Frontal cortex (tissue), 4 donors: Measurements from ENCODE around the gene NID2. TPM values are rescaled to one million over a fixed set of nuclear protein-coding genes. Genes with fewer than 3 reads are reported as not detected.
A peak's percentile ranks its signal among the peaks of the same experiment; 100 is the strongest.

Source experiments
- DNase-seq, 2 donors: peaks; one replicate each; pipeline ENCODE4 v3.0.0; 2012; ENCODE audit warnings: low spot score in 2 of 2
- FAIRE-seq: peaks from 2 replicates; lab custom pipeline; 2012; peaks lifted over from hg19 to GRCh38; lab: Jason Lieb, UNC
- total RNA-seq: library from RNA; depleted of rRNA; stranded (reverse); fragments of >200 nt; gene quantifications from one replicate; pipeline ENCODE4 v1.2.3, GENCODE V29; 2014
- donor health status: control.
- donor health status: control.
- donor health status: control.

Gene NID2
- 8.2 TPM for total RNA-seq

GRCh38 chr14:52068615-52069306 is at the start of gene NID2:
Gene NID2, minus strand, starts transcription at chr14:52069059. Its CDS starts 65 bp downstream, at chr14:52068994.
- DNase-seq (peak; percentile 71 to 76), FAIRE-seq (no peak)

DNA sequence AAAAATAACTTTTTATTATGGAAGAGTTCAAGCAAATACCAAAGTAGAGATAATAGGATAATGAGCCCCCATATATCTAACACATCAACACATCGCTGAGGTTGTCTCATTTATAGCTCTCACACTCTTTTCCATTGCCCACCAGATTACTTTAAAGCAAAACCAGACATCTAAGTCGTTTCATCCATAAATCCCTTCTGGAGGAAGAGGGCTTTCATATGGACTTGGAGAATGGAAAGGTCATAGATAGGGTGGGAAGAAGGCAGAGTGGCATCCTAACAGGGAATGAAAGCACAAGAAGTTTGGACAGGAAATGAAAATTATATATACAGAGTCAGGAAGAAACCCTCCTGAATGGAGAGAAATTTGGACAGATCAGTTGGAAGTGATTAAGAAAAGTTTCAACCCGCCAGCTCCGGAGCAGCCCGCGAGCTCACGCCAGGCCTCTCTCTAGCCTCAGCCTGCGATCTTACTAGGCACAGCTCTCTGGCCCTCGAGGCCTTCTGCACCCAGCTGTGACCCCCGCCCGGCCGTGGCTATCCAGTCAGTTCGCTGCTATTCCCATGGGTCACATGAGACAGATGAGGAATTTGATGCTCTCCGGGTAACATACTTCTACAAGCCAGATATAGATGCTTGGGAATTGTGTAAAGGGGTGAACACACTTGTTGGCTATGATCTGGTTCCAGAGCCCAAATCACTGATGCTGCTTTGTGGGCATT is 48.4 kb upstream of the NID2 start:
- no peak for FAIRE-seq
- DNase-seq, result no peak

GRCh38 chr14:52115286-52115685 is 46.4 kb upstream of the NID2 start:
- no peak for DNase-seq
- no peak for FAIRE-seq

DNA sequence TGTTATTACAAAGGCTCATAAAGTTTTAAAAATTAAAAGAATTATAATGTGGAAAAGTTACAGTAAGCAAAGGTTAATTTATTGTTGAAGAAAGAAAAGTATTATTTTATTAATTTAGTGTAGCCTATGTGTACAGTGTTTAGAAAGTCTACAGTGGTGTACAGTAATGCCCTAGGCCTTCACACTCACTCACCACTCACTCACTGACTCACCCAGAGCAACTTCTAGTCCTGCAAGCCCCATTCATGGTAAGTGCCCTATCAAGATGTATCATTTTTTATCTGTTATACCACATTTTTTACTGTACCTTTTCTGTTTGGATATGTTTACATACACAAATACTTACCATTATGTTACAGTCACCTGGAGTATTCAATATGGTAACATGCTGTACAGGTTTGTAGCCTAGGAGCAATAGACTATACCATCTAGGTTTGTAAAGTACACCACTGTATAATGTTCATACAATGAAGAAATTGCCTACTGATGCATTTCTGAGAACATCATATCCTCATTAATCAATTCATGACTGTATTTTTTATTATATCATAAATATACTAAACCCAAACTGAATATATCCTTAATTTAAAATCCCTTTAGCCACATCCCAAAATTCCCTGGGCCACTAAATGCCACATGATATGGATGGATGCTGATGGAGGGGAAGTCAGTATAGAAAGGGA is 43.6 kb upstream of the NID2 start:
- no peak for FAIRE-seq
- no peak for DNase-seq

DNA sequence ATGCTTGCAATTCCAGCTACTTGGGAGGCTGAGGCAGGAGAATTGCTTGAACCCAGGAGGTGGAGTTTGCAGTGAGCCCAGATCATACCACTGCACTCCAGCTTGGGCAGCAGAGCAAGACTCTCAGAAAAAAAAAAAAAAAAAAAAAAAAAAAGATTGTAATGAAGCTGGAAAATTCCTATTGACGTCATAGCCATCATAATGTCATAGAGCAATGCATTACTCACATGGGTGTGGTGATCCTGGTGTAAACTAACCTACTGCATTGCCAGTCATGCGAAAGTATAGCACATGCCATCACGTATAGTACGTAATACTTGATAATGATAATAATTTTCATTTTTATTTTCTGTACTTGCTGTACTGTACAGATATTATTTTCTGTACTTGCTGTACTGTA is 42.7 kb upstream of the NID2 start:
- FAIRE-seq (no peak), DNase-seq (no peak)

GRCh38 chr14:52110441-52111086 is 41.7 kb upstream of the NID2 start:
- no peak for DNase-seq
- FAIRE-seq, result no peak

DNA sequence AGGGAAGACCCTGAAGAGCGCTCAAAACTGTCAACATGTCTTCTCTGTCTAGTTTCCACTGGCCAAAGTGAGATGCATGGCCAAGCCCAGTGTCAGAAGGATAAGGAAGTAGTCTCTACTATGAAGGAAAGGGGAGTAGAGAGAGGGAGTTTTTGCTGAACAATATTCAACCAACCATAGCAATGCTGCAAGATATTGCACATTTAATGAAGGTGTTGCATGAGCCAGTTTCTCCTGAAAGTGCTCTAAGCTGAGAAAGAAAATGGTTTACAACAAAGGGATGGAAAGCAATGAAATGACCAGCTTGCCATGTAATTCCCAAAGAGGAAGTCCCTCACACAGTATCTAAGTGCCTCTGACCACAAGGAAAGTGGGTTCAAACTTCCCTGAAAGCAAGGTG is 40.0 kb upstream of the NID2 start:
- FAIRE-seq (no peak), DNase-seq (no peak)

GRCh38 chr14:52106840-52107239 is 38.0 kb upstream of the NID2 start:
- FAIRE-seq (no peak), DNase-seq (no peak)

- FAIRE-seq (no peak), DNase-seq (no peak)
Observed at GRCh38 chr14:52103416-52103815, 34.6 kb upstream of the NID2 start.

GRCh38 chr14:52095794-52096193 is 26.9 kb upstream of the NID2 start:
- FAIRE-seq (no peak), DNase-seq (no peak)

DNA sequence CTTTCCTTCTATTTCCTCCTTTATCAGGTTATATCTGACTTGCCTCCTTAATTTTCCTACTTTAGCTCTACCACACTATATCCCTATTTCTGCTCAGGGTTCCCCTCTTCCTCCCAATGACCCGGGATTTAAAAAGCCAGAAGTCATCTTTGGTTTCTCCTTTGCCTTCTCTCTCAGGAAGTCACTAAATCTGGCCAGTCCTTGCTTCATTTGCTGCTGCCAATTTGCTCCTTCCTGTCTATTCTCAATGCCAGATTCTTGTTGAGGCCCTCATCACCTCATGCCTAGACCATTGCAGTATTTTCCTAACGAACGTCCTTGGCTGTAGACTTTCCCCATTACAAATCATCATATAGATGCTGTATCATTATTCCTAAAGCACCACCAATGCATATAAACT is 26.5 kb upstream of the NID2 start:
- DNase-seq, result no peak
- FAIRE-seq, result no peak

GRCh38 chr14:52094546-52095271 is 25.9 kb upstream of the NID2 start:
- FAIRE-seq (no peak), DNase-seq (no peak)

DNA sequence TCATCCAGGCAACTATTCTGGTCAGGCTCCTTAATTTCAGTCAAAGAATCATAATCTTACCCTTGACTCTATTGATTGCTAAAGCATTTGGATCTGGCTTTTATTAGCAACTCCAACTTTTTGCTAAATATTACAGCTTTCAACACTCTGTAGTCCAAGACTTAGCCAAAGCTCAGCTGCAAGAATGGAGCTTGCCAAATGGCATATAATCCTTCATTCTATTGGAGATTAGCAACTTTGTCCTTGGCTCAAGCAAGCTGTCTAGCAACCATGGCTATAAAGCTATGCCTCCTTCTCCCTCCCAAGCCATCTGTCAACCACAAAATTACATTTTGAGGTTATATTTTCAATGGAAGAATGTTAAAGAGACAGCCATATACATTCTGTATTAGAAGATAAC is 23.1 kb upstream of the NID2 start:
- FAIRE-seq, result no peak
- DNase-seq, result no peak

DNA sequence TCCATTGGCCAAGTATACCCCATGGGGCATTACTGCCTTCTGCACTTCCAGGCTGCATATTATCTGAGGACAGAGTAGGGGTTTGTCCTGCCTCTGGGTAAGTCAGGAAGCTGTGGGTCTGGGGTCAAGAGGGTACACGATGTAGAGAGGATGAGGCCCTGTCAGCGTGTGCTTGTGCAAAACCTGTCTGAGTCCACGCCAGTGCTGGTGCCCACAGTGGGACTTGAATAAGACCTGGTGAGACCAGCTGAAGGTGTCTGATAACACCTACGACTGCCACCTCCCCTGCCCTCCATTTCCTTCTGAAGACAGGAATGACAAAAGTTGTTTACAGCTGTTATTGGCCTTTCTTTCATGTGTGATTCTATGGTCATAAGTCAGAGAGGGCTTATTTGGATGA is 22.1 kb upstream of the NID2 start:
- DNase-seq, result no peak
- FAIRE-seq, result no peak

DNA sequence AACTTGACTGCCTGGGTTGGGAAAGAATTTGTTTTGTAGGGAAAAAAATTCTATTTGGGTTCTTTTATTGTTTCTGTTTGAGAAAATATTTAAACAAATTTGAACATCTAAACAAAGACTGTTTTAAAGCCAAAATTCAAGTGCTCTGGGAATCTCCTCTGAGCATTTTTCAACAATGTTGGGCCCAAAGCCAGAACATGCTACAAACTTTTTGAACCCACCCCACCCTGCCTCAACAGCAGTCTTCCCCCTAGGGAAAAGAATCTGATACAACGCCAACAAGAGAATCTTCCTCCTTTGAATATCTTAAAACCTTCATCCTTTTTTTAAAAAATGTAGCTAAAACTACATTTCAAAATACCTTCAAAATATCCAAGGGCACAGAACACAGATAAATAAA is 20.4 kb upstream of the NID2 start:
- no peak for DNase-seq
- FAIRE-seq, result no peak

GRCh38 chr14:52086711-52087110 is 17.9 kb upstream of the NID2 start:
- no peak for FAIRE-seq
- DNase-seq, result no peak

DNA sequence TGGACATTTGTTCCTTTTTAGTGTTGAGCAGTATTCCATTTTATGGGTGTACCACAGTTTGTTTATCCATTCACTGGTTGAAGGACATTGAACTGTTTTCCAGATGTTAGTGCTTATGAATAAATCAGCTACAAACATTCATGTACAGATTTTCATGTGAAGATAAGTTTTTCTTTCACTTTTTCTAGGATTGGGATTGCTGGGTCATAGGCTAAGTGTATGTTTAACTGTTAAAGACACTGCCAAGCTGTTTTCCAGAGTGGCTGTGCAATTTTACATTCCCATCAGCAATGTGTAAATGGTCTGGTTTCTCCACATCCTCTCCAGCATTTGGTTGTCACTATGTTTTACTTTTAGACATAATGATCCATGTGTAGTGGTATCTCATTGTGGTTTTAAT is 14.0 kb upstream of the NID2 start:
- no peak for FAIRE-seq
- no peak for DNase-seq

DNA sequence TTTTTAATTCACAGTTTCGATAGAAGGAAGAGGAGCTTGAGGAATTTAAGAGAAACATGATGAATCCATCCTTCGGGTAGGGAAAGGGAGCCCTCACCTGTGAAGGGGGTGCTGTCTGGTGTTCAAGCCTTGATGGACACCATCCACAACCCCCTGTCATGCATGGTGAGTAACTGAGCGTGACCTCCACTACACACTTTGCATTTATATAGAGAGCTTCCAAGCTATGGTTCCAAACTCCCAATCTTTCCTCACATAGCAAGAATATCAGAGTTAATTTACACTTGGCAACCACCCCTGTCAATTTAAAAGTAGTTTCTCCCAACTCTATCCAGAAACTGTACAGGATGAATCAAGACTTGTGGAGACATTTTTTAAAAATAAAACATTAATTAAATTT is 13.1 kb upstream of the NID2 start:
- no peak for DNase-seq
- no peak for FAIRE-seq

GRCh38 chr14:52080808-52081755 is 12.2 kb upstream of the NID2 start:
- FAIRE-seq (no peak), DNase-seq (no peak)
